ES-I3 (cell line): ENCODE measurements around the gene OLFM3.

Experiments
- H3K36me3 ChIP-seq: 2 replicates; pipeline ENCODE4 v1.6.1; 2013; ENCODE audit warnings: mild to moderate bottlenecking, low read length, control low read depth, moderate library complexity; ENCODE audit not compliant: insufficient read depth
- H3K4me1 ChIP-seq: 2 replicates; pipeline ENCODE4 v1.6.1; 2013; ENCODE audit warnings: mild to moderate bottlenecking, control low read depth, low read length; ENCODE audit not compliant: insufficient read depth
- H3K9ac ChIP-seq: 2 replicates; pipeline ENCODE4 v1.6.1; 2013; ENCODE audit warnings: low read depth, mild to moderate bottlenecking, low read length, moderate library complexity
- H3K9me3 ChIP-seq: 2 replicates; pipeline ENCODE4 v1.6.1; 2013; ENCODE audit warnings: mild to moderate bottlenecking, low read length, moderate library complexity; ENCODE audit not compliant: control insufficient read depth, insufficient read depth

OLFM3 gene

DNA sequence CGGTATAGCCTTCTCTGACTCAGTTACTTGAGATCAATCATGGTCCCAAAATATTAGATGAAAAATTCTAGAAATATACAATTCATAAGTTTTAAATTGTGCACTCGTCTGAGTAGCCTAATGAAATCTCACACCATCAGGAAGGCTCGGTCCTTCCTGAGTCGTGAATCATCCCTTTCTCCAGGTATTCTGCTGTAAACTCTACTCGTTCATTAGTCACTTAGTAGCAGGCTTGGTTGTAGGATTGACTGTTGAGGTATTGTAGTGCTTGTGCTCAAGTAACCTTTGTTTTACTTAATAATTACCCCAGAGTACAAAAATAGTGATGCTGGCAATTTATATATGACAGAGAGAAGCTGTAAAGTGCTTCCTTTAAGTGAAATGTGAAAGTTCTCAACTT, 238.7 kb downstream of the OLFM3 start:
- Histone ChIP-seq H3K9ac (no peak overlapping the region), H3K36me3 (no peaks in the 10 kb centered on the region), H3K4me1 (no peaks in the 10 kb centered on the region), H3K9me3 (no peaks in the 10 kb centered on the region)

DNA sequence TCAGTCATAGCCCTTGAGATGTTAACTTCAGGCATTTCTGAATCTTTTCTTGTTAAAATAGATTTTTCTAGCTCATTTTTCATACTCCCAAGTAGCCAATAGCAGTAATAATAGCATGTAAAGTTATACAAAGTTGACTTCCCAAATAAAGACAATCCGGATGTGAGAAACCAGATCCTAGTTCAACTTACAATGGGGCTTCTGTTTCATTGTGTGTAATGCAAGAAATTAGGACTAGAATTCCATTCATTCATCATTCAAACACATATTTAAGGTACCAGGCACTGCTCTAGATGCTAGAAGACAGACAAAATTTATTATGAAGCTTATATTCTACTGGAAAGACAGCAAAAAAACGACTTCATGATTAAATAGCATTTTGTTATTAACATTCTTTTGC, 240.3 kb downstream of the OLFM3 start:
- no peak overlapping the region for H3K9ac ChIP-seq

More for the DNA sequence above, 240.3 kb downstream of the OLFM3 start:
- Histone ChIP-seq H3K9me3 (no peaks in the 10 kb centered on the region), H3K36me3 (no peaks in the 10 kb centered on the region), H3K4me1 (no peaks in the 10 kb centered on the region)
